HUES64 (cell line): ENCODE measurements around the gene RCL1.
A peak's percentile ranks its signal among the peaks of the same experiment; 100 is the strongest.
"Not testable (repeated sequence)": the region's sequence is repeated elsewhere in the genome, so short reads cannot be mapped to it uniquely, and the experiment has no call there.

Source experiments
- H3K27ac ChIP-seq: 2 replicates; pipeline ENCODE4 v1.7.0; 2013; ENCODE audit warnings: low read depth, low read length, inconsistent platforms
- H3K27me3 ChIP-seq: 2 replicates; pipeline ENCODE4 v1.6.1; 2013; ENCODE audit warnings: mild to moderate bottlenecking, low read length; ENCODE audit not compliant: insufficient read depth
- H3K36me3 ChIP-seq: 2 replicates; pipeline ENCODE4 v1.6.1; 2013; ENCODE audit warnings: mild to moderate bottlenecking, low read length; ENCODE audit not compliant: insufficient read depth
- H3K4me1 ChIP-seq: 2 replicates; pipeline ENCODE4 v1.6.1; 2013; ENCODE audit warnings: mild to moderate bottlenecking, low read length, moderate library complexity; ENCODE audit not compliant: insufficient read depth
- H3K4me3 ChIP-seq: 2 replicates; pipeline ENCODE4 v1.5.1; 2013; ENCODE audit warnings: mild to moderate bottlenecking, low read length, moderate library complexity
- H3K9ac ChIP-seq: 2 replicates; pipeline ENCODE4 v1.6.1; 2013; ENCODE audit warnings: mild to moderate bottlenecking, low read depth, low read length
- H3K9me3 ChIP-seq: 2 replicates; pipeline ENCODE4 v1.6.1; 2013; ENCODE audit warnings: low read depth, low read length; ENCODE audit not compliant: insufficient read depth
- whole genome bisulfite sequencing: fragments of 150-250, 120-280 bp; methylation state at CpG from one replicate; pipeline ENCODE4 v1.1.7; 2013; ENCODE audit warnings: missing lambda C conversion rate; 5-methylcytosine and 5-hydroxymethylcytosine counted together

Gene RCL1

DNA sequence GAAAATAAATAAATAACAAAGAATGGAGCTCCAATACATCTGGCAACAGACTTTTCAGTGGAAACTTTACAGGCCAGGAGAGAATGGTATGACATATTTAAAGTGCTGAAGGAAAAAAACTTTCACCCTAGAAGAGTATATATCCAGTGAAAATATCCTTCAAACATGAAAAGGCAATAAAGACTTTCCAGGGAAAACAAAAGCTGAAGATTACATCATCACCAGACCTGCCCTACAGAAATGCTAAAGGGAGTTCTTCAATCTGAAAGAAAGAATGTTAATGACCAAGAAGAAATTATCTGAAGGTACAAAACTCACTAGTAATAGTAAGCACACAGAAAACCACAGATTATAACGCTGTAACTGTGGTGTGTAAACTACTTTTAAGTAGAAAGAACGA, 8.3 kb upstream of the RCL1 start:
- Histone ChIP-seq H3K36me3 (no peaks in the 10 kb centered on the region), H3K9ac (no peak overlapping the region), H3K9me3 (no peaks in the 10 kb centered on the region), H3K4me3 (no peak overlapping the region), H3K27ac (no peak overlapping the region), H3K27me3 (no peaks in the 10 kb centered on the region), H3K4me1 (peaks cover 5% of the 10 kb centered on the region; the same call in 1 of the 2 replicates)
- no CpG with 5 or more reads among the region's 2 CpGs for WGBS

DNA sequence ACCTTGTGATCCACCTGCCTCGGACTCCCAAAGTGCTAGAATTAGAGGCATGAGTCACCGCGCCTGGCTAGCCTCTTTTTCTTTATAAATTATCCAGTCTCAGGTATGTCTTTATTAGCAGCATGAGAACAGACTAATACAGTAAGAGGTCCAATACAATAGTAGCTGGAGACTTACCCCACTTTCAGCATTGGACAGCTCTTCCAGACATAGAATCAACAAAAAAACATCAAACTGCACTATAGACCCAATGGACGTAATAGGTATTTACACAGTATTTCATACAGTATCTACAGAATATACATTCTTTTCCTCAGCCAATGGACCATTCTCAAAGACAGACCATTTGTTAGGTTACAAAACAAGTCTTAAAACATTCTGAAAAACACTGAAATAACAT, 6.1 kb upstream of the RCL1 start:
- Histone ChIP-seq H3K27ac (no peak overlapping the region), H3K4me1 (peaks cover 5% of the 10 kb centered on the region; the same call in 1 of the 2 replicates), H3K4me3 (no peak overlapping the region), H3K27me3 (no peaks in the 10 kb centered on the region), H3K9me3 (no peaks in the 10 kb centered on the region), H3K36me3 (no peaks in the 10 kb centered on the region), H3K9ac (no peak overlapping the region)
- WGBS, result 97% methylated on average over 4 of the region's 4 CpGs

DNA sequence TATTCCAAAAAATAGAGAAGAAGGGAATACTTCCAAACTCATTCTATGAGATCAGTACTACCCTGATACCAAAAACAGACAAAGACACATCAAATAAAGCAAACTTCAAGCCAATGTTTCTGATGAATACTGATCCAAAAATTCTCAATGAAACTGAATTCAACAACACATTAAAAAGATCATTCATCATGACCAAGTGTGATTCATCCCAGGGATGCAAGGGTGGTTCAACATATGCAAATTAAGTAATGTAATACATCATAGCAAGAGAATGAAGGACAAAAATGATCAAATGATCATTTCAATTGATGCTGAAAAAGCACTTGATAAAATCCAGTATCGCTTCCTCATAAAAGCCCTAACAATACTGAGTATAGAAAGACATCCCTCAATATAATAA, 4.9 kb upstream of the RCL1 start:
- peaks cover 5% of the 10 kb centered on the region; the same call in 1 of the 2 replicates for H3K4me1 ChIP-seq
- H3K27me3 ChIP-seq, result no peaks in the 10 kb centered on the region
- H3K27ac ChIP-seq, result no peak overlapping the region
- no peak overlapping the region for H3K9ac ChIP-seq
- H3K9me3 ChIP-seq, result no peaks in the 10 kb centered on the region
- H3K4me3 ChIP-seq, result no peak overlapping the region
- H3K36me3 ChIP-seq, result no peaks in the 10 kb centered on the region
- 92% methylated on average over 1 of the region's 1 CpG for WGBS

DNA sequence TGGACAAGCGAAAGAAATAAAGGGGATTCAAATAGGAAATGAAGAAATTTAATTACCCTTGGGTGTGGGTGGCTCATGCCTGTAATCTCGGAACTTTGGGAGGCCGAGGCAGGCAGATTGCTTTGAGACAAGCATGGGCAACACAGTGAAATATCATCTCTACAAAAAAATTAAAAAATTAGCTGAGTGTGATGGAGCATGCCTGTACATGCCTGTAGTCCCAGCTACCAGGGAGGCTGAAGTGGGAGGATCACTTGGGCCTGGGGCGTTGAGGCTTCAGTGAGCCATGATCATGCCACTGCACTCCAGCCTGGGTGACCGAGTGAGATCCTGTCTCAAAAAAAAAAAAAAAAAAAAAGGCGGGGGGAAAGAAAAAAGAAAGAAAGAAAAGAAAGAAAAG, 4.0 kb upstream of the RCL1 start:
- Histone ChIP-seq H3K36me3 (no peaks in the 10 kb centered on the region), H3K4me3 (no peak overlapping the region), H3K9ac (no peak overlapping the region), H3K27me3 (no peaks in the 10 kb centered on the region), H3K27ac (no peak overlapping the region), H3K9me3 (no peaks in the 10 kb centered on the region), H3K4me1 (peaks cover 5% of the 10 kb centered on the region; the same call in 1 of the 2 replicates)
- 82% methylated on average over 5 of the region's 6 CpGs for WGBS

DNA sequence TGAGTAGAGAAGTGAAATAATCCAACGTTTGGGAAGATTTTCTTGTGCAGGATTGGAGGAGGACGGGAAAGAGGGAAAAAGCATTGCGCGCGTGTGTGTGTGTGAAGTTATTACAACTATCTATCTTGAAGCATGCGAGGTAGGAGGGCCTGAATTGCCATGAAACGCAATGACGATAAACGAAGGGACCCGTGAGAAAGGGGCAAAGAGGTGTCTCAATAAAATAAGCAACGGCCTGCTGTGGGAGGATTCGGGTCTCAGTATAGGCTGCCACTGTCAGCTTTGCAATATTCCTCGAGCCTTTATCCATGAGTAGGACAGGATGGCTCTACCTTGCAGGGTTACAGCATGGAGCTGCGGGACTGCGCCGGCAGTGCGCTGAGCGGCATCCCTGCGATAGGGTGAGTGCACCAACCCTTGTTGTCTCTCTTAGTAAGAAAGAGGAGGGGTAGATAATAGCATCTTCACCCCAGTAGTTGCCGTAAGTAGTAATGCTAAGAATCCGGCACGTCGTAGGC, 631 bp upstream of the RCL1 start:
- H3K4me1 ChIP-seq, result peaks cover 6% of the 10 kb centered on the region
- H3K27ac ChIP-seq, result peak overlapping the region; percentile 16; the same call in 1 of the 2 replicates
- no peaks in the 10 kb centered on the region for H3K9me3 ChIP-seq
- WGBS, result 4% methylated on average over 23 of the region's 23 CpGs
- H3K36me3 ChIP-seq, result no peaks in the 10 kb centered on the region
- no peaks in the 10 kb centered on the region for H3K27me3 ChIP-seq
- H3K4me3 ChIP-seq, result peak overlapping the region; percentile 81
- H3K9ac ChIP-seq, result peak overlapping the region; percentile 68

DNA sequence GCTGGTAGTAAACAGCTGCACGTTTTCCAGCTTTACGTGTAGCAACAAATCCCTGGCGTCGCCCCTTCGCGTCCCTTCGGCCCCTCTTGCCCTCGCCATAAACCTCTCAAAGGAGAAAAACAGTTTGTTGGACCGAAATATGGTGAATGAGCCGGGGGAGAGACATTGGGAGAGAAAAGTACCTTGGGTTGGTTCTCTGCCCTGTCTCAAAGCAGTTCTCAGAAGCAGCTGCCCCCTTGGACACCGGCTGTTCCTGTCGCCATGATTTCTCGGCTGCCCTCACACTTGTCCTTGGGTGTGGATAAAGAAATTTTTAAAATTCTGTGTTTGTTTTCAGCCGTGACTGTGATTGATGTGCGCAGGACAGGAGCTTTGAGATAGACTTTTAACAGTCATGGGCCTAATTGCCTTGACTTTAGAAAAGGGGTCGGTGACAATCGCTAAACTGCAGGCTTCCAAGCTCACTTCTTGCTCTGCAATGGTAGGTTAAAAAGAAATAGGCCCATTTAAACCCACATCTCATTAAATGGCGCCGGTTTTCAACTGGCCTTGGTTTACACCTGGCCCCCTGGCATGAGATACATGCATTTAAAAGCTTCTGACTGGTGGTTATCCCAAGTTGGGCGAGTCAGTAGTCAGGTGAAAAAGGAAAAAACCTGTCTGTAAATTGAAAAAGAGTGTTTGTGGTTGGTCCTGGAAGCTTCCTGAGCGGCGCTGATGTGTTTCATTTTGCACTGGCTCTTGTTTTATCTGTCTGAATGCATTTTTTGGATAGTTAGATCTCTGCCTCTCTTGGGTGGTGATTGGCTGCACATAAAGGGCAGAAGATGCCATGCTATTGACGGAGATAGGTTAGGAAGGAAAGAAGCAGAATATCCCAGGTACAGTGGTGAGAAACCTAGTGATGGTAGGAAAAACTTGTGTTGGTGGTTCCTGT, 983 bp downstream of the RCL1 start:
- peak overlapping the region; percentile 81 for H3K4me3 ChIP-seq
- peak overlapping the region; percentile 86 for H3K9ac ChIP-seq
- no peaks in the 10 kb centered on the region for H3K9me3 ChIP-seq
- H3K27me3 ChIP-seq, result no peaks in the 10 kb centered on the region
- peak overlapping the region; percentile 84; the same call in 1 of the 2 replicates for H3K27ac ChIP-seq
- peaks cover 20% of the 10 kb centered on the region for H3K4me1 ChIP-seq
- no peaks in the 10 kb centered on the region for H3K36me3 ChIP-seq
- whole genome bisulfite sequencing, result 13% methylated on average over 23 of the region's 23 CpGs

DNA sequence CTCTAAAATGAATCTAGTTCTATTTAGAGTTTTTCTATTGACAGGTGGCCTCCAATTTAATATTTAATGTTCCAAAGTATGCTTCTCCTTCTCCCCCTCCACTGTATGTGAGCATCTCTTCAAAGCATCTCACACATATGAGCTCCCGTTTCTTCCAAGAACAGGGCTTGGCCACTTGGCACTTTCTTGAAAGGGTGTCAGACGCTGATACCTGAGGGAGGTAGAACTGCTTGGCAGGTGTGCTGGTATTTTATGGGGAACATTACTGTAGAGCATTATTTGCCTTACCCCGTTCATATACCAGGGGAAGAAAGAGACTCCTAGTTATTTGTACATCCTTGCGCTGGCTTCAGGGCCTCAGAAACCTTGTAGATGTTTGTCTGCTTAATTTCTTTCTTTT, 1.9 kb downstream of the RCL1 start:
- 87% methylated on average over 4 of the region's 4 CpGs for WGBS
- H3K9me3 ChIP-seq, result no peaks in the 10 kb centered on the region
- H3K36me3 ChIP-seq, result no peaks in the 10 kb centered on the region
- H3K4me3 ChIP-seq, result peak overlapping the region; percentile 81; the same call in 1 of the 2 replicates
- no peaks in the 10 kb centered on the region for H3K27me3 ChIP-seq
- no peak overlapping the region for H3K27ac ChIP-seq
- peaks cover 25% of the 10 kb centered on the region for H3K4me1 ChIP-seq
- H3K9ac ChIP-seq, result no peak overlapping the region

DNA sequence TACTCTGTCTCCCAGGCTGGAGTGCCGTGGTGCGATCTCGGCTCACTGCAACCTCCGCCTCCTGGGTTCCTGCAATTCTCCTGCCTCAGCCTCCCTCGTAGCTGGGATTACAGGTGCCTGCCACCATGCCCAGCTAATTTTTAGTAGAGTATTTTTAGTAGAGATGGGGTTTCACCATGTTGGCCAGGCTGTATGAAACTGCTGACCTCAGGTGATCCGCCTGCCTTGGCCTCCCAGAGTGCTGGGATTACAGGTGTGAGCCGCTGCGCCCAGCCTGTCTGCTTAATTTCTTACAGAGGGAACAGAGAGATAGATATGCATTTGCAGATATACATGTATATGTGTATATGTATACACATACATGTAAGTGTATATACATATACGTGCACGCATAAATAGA, 2.4 kb downstream of the RCL1 start:
- 94% methylated on average over 10 of the region's 10 CpGs for WGBS
- not testable (repeated sequence) for H3K36me3 ChIP-seq, H3K4me3 ChIP-seq, H3K9ac ChIP-seq, H3K27ac ChIP-seq, H3K9me3 ChIP-seq, H3K27me3 ChIP-seq
- H3K4me1 ChIP-seq, result peaks cover 25% of the 10 kb centered on the region

DNA sequence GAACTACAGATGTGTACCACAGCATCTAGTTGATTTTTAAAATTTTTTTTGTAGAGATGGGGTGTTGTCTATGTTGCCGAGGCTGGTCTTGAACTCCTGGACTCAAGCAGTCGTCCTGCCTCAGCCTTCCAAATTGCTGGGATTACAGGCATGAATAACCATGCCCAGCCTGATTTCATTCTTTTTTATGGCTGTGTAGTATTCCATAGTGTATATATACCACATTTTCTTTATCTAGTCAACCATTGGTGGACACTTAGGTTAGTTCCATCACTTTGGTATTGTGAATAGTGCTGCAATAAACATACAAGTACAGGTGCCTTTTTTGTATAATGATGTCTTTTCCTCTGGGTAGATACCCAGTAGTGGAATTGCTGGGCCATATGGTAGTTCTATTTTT, 3.8 kb downstream of the RCL1 start:
- no peak overlapping the region for H3K27ac ChIP-seq
- H3K27me3 ChIP-seq, result no peaks in the 10 kb centered on the region
- WGBS, result 97% methylated on average over 2 of the region's 2 CpGs
- no peak overlapping the region for H3K9ac ChIP-seq
- no peak overlapping the region for H3K4me3 ChIP-seq
- H3K9me3 ChIP-seq, result no peaks in the 10 kb centered on the region
- no peaks in the 10 kb centered on the region for H3K36me3 ChIP-seq
- peaks cover 25% of the 10 kb centered on the region for H3K4me1 ChIP-seq

DNA sequence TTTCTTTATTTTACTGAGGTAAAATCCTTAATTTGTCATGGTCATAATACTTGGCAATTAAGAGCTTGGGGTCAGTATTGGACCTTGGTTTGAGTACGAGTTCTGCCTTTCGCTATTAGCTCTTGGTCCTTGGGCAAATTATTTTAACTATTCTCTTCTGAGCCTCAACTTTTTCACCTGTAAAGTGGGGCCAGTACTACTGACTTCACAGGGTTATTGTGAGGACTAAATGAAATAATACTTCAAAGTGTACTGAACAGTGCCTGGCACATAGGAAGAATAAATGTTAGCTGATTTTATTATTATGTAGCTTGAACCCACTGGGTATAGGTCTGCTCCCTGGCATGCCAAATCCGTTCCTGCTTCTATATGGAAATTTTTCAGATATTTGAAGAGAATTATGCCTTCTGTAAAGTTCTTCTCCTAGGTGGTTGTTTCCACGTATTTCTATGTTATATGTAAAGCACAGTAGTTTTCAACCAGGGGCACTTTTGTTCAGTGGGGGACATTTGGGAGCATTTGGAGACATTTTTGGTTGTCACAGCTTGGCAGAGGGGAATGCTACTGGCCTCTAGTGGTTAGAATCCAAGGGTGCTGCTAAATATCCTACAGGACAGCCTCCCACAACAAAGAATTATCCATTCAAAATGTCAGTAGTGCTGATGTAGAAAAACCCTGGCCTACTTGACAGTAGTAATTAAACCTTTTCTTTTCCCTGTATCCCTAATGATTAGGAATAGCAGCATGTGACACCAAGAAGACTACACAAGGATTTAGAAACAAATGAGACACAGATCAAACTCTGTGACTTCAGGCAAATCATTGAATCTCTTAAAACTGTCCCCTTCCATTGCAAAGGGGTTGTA, 4.5 kb downstream of the RCL1 start:
- Histone ChIP-seq H3K4me3 (no peak overlapping the region), H3K36me3 (no peaks in the 10 kb centered on the region), H3K4me1 (peaks cover 25% of the 10 kb centered on the region), H3K27ac (no peak overlapping the region), H3K9me3 (no peaks in the 10 kb centered on the region), H3K27me3 (no peaks in the 10 kb centered on the region), H3K9ac (no peak overlapping the region)
- 93% methylated on average over 4 of the region's 4 CpGs for WGBS

DNA sequence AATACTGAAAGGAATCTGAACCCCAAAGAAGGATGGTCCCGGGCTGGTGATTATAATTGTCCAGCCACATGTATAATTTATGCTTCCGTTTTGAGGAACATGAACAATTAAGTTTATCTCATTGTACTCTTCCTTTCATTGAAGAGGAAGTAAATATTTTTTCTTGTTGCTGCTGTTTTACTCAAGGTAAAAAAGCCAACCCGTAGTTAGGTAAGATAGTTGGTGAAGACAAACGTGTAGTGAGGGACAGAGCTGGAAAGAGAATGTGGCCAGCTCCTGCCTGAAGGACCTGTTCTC, 5.1 kb downstream of the RCL1 start:
- H3K9ac ChIP-seq, result no peak overlapping the region

More for the DNA sequence above, 5.1 kb downstream of the RCL1 start:
- peaks cover 25% of the 10 kb centered on the region for H3K4me1 ChIP-seq
- WGBS, result 73% methylated on average over 4 of the region's 4 CpGs
- no peak overlapping the region for H3K4me3 ChIP-seq
- H3K9me3 ChIP-seq, result no peaks in the 10 kb centered on the region
- H3K36me3 ChIP-seq, result no peaks in the 10 kb centered on the region
- H3K27ac ChIP-seq, result no peak overlapping the region
- H3K27me3 ChIP-seq, result no peaks in the 10 kb centered on the region
